ENCODE measurements around the gene AKIRIN1. TPM values are rescaled to one million over a fixed set of nuclear protein-coding genes. Genes with fewer than 3 reads are reported as not detected.

The AKIRIN1 gene
- total RNA-seq, 3 donors from 2014 or later (not counting 1 experiment from before 2014, with no cell fraction given): 70.4 to 80.7 (median 73.2) TPM

DNA sequence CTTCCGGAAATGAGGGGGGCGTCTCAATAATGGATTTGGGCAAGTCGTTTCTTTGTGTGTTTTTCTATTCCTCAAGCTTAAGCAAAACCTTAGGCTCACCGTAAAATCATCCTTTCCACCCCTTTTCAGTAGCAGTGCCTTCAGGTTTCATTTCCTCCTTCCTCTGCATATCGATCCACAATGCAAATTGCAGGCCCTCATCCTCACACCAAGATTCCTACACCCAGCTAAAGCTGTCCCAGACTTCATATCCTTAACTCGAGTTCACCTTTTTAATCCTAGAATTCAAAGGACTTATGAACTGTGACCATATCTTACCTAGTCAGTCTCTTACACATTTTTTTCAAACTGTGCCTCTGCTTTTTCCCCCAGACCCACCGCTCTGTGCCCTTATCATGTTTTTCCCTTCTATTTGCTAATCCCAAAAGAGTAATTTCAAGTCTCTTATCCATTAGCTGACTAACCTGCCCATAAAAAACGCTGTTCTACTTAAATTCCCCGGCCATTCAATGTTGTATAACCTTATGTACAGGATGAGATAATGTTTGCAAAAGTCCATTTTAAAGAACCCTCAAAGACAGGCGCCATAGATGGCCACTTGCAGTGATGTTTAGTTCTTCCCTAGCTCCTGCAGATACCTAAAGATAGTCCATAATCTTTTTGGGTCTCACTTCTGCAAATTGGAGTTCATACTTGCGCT, 1.5 kb downstream of the AKIRIN1 start:
- peak overlapping the region; percentile 64 for H3K4me3 ChIP-seq (ENCODE audit: low read length)
- intact Hi-C loops (cut with micrococcal nuclease): no loop called here
- H3K27me3 ChIP-seq (ENCODE audit: control insufficient read depth, insufficient read depth, low read length): no peaks in the 10 kb centered on the region
- H3K27ac ChIP-seq (ENCODE audit: low read length): peak overlapping the region; percentile 25
- ATAC-seq: no peak
- Mint-ChIP-seq H3K4me3 (peak overlapping the region; percentile 85), H3K36me3 (no peaks in the 10 kb centered on the region), H3K27me3 (ENCODE audit: low read depth in 2 of 2) (no peaks in the 10 kb centered on the region), H3K9me3 (no peaks in the 10 kb centered on the region), H3K4me1 (peaks cover 43 to 47% of the 10 kb centered on the region in 2 donors), H3K27ac (peak overlapping the region; percentile 76 to 77)
- H3K4me1 ChIP-seq (ENCODE audit: control insufficient read depth, insufficient read depth, low read length): peaks cover 31% of the 10 kb centered on the region
- 41% methylated on average over 10 of the region's 11 CpGs for WGBS (ENCODE audit: insufficient coverage)
- no peaks in the 10 kb centered on the region for H3K9me3 ChIP-seq (ENCODE audit: control insufficient read depth, insufficient read depth, low read length)
- TF ChIP-seq, protein P1, sequence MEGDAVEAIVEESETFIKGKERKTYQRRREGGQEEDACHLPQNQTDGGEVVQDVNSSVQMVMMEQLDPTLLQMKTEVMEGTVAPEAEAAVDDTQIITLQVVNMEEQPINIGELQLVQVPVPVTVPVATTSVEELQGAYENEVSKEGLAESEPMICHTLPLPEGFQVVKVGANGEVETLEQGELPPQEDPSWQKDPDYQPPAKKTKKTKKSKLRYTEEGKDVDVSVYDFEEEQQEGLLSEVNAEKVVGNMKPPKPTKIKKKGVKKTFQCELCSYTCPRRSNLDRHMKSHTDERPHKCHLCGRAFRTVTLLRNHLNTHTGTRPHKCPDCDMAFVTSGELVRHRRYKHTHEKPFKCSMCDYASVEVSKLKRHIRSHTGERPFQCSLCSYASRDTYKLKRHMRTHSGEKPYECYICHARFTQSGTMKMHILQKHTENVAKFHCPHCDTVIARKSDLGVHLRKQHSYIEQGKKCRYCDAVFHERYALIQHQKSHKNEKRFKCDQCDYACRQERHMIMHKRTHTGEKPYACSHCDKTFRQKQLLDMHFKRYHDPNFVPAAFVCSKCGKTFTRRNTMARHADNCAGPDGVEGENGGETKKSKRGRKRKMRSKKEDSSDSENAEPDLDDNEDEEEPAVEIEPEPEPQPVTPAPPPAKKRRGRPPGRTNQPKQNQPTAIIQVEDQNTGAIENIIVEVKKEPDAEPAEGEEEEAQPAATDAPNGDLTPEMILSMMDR (IDR thresholded peaks at IDR 0.05): no peak
- no peaks in the 10 kb centered on the region for H3K36me3 ChIP-seq (ENCODE audit: control insufficient read depth, insufficient read depth, low read length)
- peak in 1 of 2 donors; percentile 24 for DNase-seq

DNA sequence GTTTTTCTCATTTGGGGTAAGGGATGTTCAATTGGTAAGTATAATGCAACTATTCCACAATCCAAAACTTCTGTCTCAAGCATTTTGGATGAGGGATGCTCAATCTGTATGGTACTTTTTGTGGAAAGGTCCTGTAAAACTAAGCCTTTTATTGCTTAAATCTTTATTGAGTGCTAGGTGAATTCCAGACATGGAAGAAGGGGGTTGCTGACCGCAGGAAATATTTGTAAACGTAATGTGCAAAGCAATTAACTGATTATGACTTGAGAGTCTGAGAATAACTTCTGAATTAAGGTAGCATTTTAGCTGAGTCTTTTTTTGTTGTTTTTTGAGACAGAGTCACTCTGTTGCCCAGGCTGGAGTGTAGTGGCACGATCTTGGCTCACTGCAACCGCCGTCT, 3.1 kb downstream of the AKIRIN1 start:
- no peaks in the 10 kb centered on the region for H3K27me3 Mint-ChIP-seq (ENCODE audit: low read depth in 2 of 2)
- H3K9me3 Mint-ChIP-seq: no peaks in the 10 kb centered on the region
- Histone ChIP-seq H3K27ac (ENCODE audit: low read length) (no peak overlapping the region), H3K4me3 (ENCODE audit: low read length) (no peak overlapping the region), H3K27me3 (ENCODE audit: control insufficient read depth, insufficient read depth, low read length) (no peaks in the 10 kb centered on the region), H3K4me1 (ENCODE audit: control insufficient read depth, insufficient read depth, low read length) (peaks cover 31% of the 10 kb centered on the region), H3K36me3 (ENCODE audit: control insufficient read depth, insufficient read depth, low read length) (peaks cover 5% of the 10 kb centered on the region), H3K9me3 (ENCODE audit: control insufficient read depth, insufficient read depth, low read length) (no peaks in the 10 kb centered on the region)
- no peak for DNase-seq
- intact Hi-C loops (cut with micrococcal nuclease): no loop called here
- WGBS (ENCODE audit: insufficient coverage): 100% methylated on average over 5 of the region's 5 CpGs
- H3K4me1 Mint-ChIP-seq: peaks cover 53 to 57% of the 10 kb centered on the region in 2 donors
- no peak for ATAC-seq
- H3K27ac Mint-ChIP-seq: no peak overlapping the region
- TF ChIP-seq, protein P1 (IDR thresholded peaks at IDR 0.05): no peak
- H3K4me3 Mint-ChIP-seq: peak overlapping the region; percentile 37
- H3K36me3 Mint-ChIP-seq: peaks cover 5% of the 10 kb centered on the region

DNA sequence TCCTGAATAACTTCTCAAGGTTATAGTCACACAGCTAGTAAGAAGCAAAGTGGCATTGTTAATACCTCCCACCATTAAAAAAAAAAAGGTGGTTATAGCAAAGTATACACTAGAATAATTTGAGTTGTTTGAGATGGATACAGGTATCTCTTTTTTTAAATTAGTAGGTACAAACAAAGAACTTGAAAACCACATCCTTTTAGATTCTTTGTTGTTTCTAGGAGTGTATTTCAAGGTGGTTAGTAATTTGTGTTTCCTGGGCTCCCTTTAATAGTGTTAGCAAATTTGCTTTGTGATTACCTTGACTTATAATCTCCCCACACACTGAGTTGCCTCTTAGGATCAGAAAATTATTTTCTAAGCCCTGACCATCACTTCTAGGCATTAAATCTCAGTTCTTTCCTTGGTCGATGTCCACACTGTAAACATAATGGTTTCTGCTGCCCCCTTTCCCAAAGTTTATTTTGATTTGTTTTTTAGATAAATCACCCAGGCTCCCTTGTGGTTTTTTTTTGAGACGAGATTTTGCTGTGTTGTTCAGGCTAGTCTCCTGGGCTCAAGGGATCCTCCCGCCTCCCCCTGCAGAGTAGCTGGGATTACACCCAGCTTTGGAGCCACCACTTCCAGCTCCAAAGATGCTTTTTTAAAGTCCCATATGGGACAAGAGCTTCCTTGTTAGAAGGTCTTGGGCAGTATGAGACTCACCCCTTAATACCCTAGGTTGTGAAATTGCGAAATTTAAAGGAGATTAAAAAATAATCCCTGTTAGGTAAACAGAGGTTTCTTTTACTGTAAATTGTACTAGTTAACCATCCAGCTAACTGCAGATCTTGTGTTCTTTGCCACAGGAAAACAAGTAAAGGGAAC, 6.2 kb downstream of the AKIRIN1 start:
- intact Hi-C loops (cut with micrococcal nuclease): no loop called here
- WGBS (ENCODE audit: insufficient coverage): 66% methylated on average over 3 of the region's 4 CpGs
- TF ChIP-seq, protein P1 (IDR thresholded peaks at IDR 0.05): no peak
- Histone ChIP-seq H3K4me1 (ENCODE audit: control insufficient read depth, insufficient read depth, low read length) (peaks cover 26% of the 10 kb centered on the region), H3K9me3 (ENCODE audit: control insufficient read depth, insufficient read depth, low read length) (no peaks in the 10 kb centered on the region), H3K27ac (ENCODE audit: low read length) (no peak overlapping the region), H3K27me3 (ENCODE audit: control insufficient read depth, insufficient read depth, low read length) (no peaks in the 10 kb centered on the region), H3K4me3 (ENCODE audit: low read length) (no peak overlapping the region), H3K36me3 (ENCODE audit: control insufficient read depth, insufficient read depth, low read length) (peaks cover 30% of the 10 kb centered on the region)
- peak in 1 of 2 donors; percentile 48 for DNase-seq
- Mint-ChIP-seq H3K27me3 (ENCODE audit: low read depth in 2 of 2) (no peaks in the 10 kb centered on the region), H3K36me3 (peaks cover 15% of the 10 kb centered on the region), H3K9me3 (no peaks in the 10 kb centered on the region), H3K4me1 (peaks cover 46 to 50% of the 10 kb centered on the region in 2 donors), H3K27ac (peak overlapping the region; percentile 65 to 79), H3K4me3 (peak overlapping the region; percentile 55)
- peak in 1 of 3 donors; percentile 20 for ATAC-seq

Measured in natural killer cell (primary cell).